ENCODE results near the gene CPLX3. TPM values are rescaled to one million over a fixed set of nuclear protein-coding genes. Genes with fewer than 3 reads are reported as not detected.

CPLX3 gene
- total and polyA plus RNA-seq, 2 experiments from 2014 or later: not detected

DNA sequence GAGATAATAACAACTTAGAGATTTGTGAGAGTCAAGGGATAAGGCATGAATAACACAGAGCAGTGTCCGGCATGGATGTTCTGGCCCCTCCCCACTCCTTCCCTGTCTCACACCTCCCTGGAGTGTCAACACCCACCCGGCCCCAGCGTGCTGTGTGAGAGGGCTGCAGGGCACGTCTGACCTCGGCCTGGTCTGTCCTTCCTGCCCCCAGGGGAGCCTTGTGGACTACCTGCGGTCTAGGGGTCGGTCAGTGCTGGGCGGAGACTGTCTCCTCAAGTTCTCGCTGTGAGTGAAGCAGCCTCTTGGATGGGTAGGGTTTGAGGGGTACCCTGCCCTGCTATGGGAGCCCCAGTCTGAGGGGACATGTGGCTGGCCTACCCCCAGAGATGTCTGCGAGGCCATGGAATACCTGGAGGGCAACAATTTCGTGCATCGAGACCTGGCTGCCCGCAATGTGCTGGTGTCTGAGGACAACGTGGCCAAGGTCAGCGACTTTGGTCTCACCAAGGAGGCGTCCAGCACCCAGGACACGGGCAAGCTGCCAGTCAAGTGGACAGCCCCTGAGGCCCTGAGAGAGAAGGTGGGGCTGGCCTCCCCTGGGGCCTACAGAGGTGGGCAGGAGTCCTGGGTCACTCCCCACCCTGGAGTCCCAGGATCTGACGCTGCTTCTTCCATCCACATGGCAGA lies 25.0 kb upstream of the CPLX3 start:
- TF ChIP-seq, protein P1, sequence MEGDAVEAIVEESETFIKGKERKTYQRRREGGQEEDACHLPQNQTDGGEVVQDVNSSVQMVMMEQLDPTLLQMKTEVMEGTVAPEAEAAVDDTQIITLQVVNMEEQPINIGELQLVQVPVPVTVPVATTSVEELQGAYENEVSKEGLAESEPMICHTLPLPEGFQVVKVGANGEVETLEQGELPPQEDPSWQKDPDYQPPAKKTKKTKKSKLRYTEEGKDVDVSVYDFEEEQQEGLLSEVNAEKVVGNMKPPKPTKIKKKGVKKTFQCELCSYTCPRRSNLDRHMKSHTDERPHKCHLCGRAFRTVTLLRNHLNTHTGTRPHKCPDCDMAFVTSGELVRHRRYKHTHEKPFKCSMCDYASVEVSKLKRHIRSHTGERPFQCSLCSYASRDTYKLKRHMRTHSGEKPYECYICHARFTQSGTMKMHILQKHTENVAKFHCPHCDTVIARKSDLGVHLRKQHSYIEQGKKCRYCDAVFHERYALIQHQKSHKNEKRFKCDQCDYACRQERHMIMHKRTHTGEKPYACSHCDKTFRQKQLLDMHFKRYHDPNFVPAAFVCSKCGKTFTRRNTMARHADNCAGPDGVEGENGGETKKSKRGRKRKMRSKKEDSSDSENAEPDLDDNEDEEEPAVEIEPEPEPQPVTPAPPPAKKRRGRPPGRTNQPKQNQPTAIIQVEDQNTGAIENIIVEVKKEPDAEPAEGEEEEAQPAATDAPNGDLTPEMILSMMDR (IDR thresholded peaks at IDR 0.05; ENCODE audit: poor library complexity): no peak
- no peak for DNase-seq (ENCODE audit: low spot score)
- Histone ChIP-seq H2AFZ (no peak overlapping the region), H3K4me1 (ENCODE audit: insufficient read depth) (no peaks in the 10 kb centered on the region), H3K4me3 (no peak overlapping the region), H3K36me3 (replicated peaks; ENCODE audit: insufficient read depth, low read depth) (no peaks in the 10 kb centered on the region), H4K20me1 (ENCODE audit: insufficient read depth, poor library complexity, severe bottlenecking) (peaks cover 9% of the 10 kb centered on the region), H3K4me2 (no peak overlapping the region), H3K79me2 (peaks cover 3% of the 10 kb centered on the region), H3K9me3 (ENCODE audit: low read depth) (no peaks in the 10 kb centered on the region), H3K27ac (no peak overlapping the region), H3K27me3 (no peaks in the 10 kb centered on the region), H3K9me2 (replicated peaks; ENCODE audit: insufficient read depth) (no peaks in the 10 kb centered on the region)
- 92% methylated on average over 18 of the region's 18 CpGs for WGBS (ENCODE audit: low lambda C conversion rate, missing lambda C conversion rate)

DNA sequence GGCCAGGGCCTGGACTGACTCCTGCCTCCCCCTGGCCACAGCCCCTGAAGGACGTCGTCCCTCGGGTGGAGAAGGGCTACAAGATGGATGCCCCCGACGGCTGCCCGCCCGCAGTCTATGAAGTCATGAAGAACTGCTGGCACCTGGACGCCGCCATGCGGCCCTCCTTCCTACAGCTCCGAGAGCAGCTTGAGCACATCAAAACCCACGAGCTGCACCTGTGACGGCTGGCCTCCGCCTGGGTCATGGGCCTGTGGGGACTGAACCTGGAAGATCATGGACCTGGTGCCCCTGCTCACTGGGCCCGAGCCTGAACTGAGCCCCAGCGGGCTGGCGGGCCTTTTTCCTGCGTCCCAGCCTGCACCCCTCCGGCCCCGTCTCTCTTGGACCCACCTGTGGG lies 24.1 kb upstream of the CPLX3 start:
- no peaks in the 10 kb centered on the region for H3K9me3 ChIP-seq (ENCODE audit: low read depth)
- H3K4me3 ChIP-seq: no peak overlapping the region
- WGBS (ENCODE audit: low lambda C conversion rate, missing lambda C conversion rate): 97% methylated on average over 17 of the region's 20 CpGs
- peaks cover under 1% of the 10 kb centered on the region for H4K20me1 ChIP-seq (ENCODE audit: insufficient read depth, poor library complexity, severe bottlenecking)
- H3K36me3 ChIP-seq (replicated peaks; ENCODE audit: insufficient read depth, low read depth): no peaks in the 10 kb centered on the region
- H3K4me2 ChIP-seq: no peak overlapping the region
- H3K79me2 ChIP-seq: no peaks in the 10 kb centered on the region
- TF ChIP-seq EZH2phosphoT487 (IDR thresholded peaks at IDR 0.05; ENCODE audit: low read depth, severe bottlenecking, unreplicated experiment) (no peak), EZH2 (IDR thresholded peaks at IDR 0.05; ENCODE audit: borderline replicate concordance) (no peak)
- TF ChIP-seq, protein P1 (IDR thresholded peaks at IDR 0.05; ENCODE audit: poor library complexity): no peak
- H3K27ac ChIP-seq: no peak overlapping the region
- H3K4me1 ChIP-seq (ENCODE audit: insufficient read depth): no peaks in the 10 kb centered on the region
- no peak for DNase-seq (ENCODE audit: low spot score)
- no peak overlapping the region for H2AFZ ChIP-seq
- no peaks in the 10 kb centered on the region for H3K27me3 ChIP-seq
- H3K9me2 ChIP-seq (replicated peaks; ENCODE audit: insufficient read depth): no peaks in the 10 kb centered on the region

DNA sequence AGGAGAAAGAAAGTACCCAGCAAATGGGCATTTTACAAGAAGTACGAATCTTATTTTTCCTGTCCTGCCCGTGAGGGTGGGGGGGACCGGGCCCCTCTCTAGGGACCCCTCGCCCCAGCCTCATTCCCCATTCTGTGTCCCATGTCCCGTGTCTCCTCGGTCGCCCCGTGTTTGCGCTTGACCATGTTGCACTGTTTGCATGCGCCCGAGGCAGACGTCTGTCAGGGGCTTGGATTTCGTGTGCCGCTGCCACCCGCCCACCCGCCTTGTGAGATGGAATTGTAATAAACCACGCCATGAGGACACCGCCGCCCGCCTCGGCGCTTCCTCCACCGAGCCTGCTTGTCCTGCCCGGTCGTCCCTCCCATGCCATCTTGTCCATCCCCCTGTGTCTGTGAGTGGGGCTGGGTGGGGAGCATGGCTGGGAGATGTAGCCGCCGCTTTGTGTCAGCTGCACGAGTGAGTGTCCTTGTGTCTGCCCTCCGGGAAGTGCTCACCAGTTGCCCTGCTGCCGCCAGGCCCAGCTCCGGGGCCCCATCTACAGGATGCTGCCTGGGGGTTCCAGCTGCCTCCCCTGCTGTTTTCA lies 23.5 kb upstream of the CPLX3 start:
- no peak overlapping the region for H3K4me3 ChIP-seq
- H3K27me3 ChIP-seq: no peaks in the 10 kb centered on the region
- WGBS (ENCODE audit: low lambda C conversion rate, missing lambda C conversion rate): 95% methylated on average over 20 of the region's 31 CpGs
- H3K79me2 ChIP-seq: no peaks in the 10 kb centered on the region
- DNase-seq (ENCODE audit: low spot score): no peak
- no peaks in the 10 kb centered on the region for H3K4me1 ChIP-seq (ENCODE audit: insufficient read depth)
- TF ChIP-seq EZH2phosphoT487 (IDR thresholded peaks at IDR 0.05; ENCODE audit: low read depth, severe bottlenecking, unreplicated experiment): no peak
- TF ChIP-seq, protein P1 (IDR thresholded peaks at IDR 0.05; ENCODE audit: poor library complexity): no peak
- TF ChIP-seq EZH2 (IDR thresholded peaks at IDR 0.05; ENCODE audit: borderline replicate concordance): no peak
- no peak overlapping the region for H3K27ac ChIP-seq
- no peaks in the 10 kb centered on the region for H4K20me1 ChIP-seq (ENCODE audit: insufficient read depth, poor library complexity, severe bottlenecking)
- H2AFZ ChIP-seq: no peak overlapping the region
- no peak overlapping the region for H3K4me2 ChIP-seq
- H3K9me3 ChIP-seq (ENCODE audit: low read depth): no peaks in the 10 kb centered on the region
- H3K9me2 ChIP-seq (replicated peaks; ENCODE audit: insufficient read depth): no peaks in the 10 kb centered on the region
- no peaks in the 10 kb centered on the region for H3K36me3 ChIP-seq (replicated peaks; ENCODE audit: insufficient read depth, low read depth)
